Ecto neural progenitor cell (in vitro differentiated cells): ENCODE measurements around the gene PLAGL1.
"Not testable (repeated sequence)": the region's sequence is repeated elsewhere in the genome, so short reads cannot be mapped to it uniquely, and the experiment has no call there.

Source experiments
- DNase-seq: peaks from one replicate; pipeline ENCODE4 v3.0.0-alpha.2; 2018; ENCODE audit warnings: low spot score

Gene PLAGL1

DNA sequence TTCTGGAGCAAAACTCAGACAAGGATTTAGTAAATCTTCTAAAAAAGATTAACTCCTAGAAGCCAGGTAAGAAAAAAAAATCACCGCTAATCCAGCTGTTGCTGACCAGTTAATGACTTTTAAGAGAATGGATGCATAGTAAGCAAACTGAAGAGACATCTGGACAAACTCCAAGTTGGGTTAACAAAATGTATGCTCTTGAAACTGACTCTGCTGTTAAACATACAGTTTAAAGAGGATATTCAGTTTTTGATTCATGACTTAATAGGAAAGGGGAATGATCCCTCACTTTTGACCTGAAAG is 70.4 kb downstream of the PLAGL1 start:
- DNase-seq = no peak

DNA sequence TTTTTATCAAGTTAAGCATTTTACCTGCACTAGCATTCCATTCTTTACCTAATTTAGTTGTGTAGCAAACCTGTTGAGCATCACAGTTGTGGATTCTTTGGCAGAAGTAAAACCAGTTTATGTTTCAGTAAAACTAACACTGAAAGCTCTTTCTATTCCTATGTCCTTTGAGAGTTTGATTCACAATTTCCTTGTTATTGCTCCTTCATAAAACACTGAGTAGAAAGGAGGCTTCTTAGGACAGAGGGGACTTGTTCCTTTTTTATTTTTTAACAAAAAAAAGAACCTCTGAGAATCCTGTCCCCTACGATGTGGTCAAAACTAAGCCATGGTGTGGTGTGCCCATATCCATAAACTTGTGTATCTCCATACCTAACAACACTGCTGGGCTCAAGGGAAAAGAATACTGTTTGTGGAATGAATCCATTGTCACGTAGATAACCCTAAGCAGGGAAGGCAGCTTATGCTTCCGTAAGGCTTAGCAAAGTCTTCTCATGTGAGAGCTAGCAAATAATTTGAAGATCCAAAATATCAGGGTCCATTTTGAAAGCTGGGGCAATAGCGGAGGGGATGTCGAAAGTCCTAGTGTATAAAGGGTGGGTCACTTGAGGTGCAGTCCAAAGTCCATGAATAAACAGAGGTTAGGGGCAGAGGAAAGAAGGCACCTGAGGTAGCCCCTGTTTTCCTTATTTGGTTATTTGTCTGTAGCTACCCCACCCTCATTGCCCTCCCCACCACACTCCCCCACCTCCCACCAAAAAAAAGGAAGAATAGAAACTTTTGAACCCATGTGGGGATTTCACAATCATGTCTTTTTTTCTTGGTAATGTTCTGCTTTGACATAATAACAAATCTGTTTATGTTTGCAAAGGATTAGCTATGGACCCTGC is 71.0 kb downstream of the PLAGL1 start:
- DNase-seq = no peak

DNA sequence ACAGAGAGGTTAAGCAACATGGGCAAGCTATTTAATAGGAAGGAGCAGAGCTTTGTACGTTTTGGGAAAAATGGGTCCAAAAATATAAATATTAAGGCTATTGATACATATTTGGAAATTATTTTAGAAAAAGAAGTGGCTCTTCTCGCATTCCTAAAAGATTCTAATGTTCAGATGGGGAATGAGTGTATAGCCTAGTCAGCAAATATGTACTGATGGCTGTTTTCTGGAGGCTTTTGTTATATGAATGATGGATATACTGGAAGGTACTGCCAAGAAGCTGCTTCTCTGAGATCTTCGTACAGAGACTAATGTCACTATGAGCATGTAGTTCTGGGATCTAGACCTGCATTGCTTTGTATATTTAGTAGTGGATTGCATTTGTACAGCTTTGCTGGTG is 71.7 kb downstream of the PLAGL1 start:
- DNase-seq = no peak

DNA sequence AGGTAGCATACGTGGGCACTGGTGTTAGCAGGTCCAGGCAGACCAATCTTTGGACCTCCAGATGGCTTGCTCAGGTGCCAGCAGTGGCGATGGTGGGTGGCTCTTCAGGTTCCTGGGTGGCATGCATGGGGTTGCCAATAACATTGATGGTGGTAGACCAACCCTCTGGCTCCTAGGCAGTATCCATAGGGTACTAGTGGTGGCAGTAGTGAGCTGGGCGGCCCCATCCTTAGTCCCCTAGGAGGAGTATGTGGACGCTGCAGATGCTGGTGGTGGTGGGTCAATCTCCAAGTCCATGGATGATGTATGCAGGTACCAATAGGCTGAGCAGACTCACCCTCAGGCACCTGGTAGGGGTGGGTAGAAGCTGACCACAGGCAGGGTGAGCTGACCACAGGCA is 73.2 kb downstream of the PLAGL1 start:
- no peak for DNase-seq

DNA sequence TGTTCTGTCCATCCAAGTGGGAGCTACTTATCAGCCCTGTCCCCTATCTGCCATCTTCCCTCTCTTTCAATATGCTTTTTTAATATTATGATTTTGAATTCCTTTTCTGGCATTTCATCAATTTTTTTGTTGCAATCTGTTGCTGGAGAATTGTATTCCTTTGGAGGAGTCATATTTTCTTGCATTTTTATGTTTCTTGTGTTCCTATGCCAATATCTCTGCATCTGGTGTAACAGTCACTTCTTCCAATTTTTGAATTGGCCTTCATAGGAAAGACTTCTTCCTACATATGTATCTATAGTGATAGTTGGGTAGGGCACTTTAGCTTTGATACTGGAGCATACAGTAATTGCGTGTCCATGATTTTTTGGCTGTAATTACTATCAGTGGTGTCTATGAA is 73.7 kb downstream of the PLAGL1 start:
- DNase-seq = no peak

DNA sequence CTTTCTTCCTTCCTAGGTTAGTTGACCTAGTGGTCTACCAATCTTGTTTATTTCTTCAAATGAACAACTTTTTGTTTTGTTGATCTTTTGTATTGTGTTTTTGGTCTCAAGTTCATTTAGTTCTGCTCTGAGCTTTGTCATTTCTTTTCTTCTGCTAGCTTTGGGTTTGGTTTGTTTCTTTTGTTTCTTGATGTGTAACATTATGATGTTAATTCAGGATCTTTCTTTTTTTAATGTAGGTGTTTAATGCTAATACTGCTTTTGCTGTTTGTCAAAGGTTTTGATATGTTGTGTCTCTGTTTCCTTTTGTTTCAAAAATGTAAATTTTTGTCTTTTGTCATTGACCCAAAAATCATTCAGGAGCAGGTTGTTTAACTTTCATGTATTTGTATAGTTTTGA is 78.1 kb downstream of the PLAGL1 start:
- no peak for DNase-seq

DNA sequence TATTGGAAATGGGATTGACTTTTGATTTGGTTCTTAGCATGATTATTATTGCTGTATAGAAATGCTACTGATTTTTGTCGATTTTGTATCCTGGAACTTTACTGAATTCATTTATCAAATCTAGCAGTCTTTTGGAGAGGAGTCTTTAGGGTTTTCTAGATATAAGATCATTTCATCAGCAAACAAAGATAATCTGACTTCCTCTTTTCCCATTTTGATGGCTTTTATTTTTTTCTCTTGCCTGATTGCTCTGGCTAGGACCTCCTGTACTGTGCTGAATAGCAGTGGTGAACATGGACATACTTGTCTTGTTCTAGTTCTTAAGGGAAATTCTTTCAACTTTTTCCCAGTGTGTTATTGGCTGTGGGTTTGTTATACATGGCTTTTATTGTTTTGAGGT is 79.2 kb downstream of the PLAGL1 start:
- no peak for DNase-seq

DNA sequence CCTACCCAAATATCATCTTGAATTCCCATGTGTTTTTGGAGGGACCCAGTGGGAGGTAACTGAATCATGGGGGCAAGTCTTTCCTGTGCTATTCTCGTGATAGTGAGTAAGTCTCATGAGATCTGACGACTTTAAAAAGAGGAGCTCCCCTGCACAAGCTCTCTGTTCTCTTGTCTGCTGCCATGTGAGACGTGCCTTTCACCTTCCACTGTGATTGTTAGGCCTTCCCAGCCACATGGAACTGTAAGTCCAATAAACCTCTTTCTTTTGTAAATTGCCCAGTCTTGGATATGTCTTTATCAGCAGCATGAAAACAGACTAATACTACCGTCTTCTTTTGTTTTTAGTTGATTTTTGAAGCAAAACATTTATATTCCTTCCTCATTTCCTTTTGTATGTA is 91.0 kb downstream of the PLAGL1 start:
- not testable (repeated sequence) for DNase-seq

DNA sequence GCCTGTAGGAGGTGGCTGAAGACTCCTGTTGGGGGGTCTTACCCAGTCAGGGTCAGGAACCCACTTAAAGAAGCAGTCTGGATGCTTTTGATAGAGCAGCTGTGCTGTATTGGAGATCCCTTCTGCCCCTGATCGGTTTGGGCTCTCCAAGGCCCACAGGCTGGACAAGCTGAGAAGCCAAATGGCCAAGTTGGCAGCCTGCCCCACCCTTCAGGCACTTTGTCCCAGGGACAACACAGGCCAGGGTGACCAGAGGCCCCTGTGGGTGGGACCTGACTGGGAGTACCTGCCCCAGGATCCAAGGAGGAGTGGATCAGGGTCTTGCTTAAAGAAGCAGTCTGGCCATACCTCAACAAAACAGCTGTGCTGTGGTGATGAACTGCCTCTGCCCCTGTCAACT is 95.4 kb downstream of the PLAGL1 start:
- no peak for DNase-seq

DNA sequence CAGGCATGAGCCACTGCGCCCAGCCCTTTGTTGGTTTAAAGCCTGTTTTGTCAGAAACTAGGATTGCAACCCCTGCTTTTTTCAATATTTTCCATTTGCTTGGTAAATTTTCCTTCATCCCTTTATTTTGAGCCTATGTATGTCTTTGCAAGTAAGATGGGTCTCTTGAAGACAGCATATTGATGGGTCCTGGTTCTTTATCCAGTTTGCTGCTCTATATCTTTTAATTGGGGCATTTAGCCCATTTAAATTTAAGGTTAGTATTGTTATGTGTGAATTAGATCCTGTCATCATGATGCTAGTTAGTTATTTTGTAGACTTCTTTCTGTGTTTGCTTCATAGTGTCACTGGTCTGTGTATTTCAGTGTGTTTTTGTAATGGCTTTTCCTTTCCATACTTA is 97.0 kb downstream of the PLAGL1 start:
- DNase-seq = no peak

DNA sequence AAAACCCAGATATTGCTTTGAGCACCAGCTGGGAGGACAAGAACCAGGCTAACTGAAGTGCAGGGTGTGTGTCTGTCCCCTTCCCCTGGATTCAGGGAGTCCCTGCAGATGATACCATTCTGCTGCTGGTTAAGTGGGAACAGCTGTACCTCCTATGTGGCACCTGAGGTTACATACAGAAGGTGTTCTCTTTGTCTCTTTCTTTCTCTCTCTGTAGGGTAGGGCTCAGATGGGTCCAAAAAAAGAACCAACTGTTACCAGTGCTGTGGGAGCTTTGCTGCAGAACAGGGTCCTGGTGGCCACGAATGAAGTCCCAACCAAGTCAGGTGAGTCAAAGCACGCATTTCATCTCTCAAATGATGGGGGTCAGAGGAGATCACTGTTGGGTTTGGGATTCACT is 105.2 kb downstream of the PLAGL1 start:
- DNase-seq = no peak

DNA sequence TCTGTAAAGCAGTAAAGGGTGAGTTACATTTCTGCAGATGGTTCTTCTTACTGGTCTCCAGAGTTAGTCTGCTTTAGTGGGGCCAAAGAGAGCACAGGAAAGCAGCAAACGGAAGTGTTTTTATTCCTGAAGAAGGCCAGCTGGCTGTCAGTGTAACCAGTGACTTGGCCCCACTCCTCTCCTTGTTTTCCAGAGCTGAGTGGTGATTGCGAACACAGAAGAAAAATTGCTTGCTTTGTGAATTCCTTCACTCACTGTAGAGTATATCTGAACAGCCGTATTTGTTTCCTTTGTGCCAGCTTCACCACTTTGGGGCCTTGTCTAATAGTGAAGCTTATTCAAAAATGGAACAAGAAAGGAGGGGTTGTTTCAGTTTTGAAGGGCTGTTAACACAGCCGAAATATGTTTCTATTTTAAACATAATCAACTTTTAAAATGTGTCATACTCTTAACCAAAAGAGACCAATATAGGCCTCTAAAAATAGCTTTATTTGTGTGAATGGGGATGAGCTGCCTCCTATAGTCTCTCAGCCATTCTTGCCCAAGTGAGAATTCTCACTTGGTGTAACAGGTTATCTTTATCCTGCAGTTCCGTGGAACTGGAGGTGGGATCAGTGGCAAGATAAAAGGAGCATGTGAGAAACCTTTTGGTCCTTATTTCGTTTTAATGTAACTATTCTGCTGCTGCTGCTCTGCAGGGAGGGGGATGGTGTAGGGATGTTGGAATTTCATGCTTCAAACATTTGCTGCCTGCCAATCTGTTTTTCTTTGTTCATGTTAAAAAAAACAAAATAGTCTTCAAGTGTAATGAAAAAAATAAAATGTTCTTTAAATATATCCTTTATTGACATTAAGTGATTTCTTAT is 105.9 kb downstream of the PLAGL1 start:
- no peak for DNase-seq

DNA sequence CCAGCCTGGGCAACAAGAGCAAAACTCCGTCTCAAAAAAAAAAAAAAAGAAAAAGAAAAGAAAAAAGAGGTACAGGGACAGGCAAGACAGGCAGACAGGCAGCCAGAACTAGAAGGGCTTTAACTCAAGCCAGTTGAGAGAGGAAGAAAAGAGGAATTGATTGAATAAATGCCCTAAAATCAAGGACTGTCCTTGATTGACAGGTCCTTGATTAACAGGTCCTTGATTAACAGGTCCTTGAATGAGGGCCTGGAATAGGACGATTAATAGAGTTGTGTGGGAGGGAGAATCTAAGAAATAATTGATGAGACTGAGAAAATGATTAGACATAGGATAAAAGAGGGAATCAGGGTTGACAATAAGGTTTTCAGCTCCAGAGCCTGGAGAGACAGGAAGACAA is 107.7 kb downstream of the PLAGL1 start:
- DNase-seq = no peak

DNA sequence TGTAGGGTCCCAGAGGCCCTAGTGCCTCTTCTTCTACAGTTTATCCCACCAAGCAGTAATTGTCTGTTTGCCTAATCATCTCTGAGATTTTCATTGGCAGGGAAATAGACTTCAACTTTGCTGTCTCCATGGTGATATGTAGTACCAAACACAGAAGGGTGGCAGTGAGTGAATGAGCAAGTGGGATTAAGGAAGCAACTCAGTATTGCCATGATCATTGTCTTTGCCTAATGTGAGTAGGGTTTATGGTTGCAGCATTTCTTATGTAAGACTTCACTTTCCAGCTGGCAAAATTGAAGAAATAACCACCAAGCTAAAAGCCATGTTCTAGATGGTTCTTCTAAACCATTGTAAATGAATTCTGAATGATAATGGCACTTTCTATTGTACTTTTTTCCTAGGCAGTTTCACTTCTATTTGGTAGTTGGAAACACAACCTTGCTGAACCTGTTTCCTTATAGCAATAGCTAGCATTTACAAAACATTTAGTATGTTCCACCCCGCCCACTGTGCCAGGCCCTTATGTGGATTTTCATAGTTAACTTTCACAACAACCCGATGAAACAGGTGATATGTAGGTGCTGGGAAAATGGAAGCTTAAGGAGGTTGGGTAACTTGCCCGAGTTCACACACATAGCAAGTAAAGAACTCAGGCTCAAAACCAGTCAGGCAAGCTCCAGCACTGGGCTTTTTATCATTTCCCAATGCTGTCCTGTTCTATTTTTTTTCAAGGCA is 111.8 kb downstream of the PLAGL1 start:
- DNase-seq = no peak

DNA sequence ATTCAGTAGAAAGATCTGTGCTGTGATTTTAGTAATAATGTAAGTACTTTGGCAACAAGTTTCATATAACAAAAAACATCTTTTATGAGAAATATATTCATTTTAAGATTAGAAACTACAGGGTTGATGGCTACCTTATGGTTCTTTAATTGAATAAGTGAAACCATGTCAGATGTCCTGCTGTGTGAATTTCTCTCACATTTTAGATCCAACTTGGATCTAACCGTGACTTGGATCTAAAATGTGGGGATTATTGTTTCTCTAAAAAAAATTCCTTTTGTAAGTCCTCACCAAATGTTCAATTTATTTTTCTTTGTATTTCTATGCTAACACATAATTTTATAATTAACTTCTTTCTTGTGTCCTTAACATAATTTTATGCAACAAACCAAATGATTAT is 113.4 kb downstream of the PLAGL1 start:
- no peak for DNase-seq
